Measurements from ENCODE around the gene USP14. TPM values are rescaled to one million over a fixed set of nuclear protein-coding genes. Genes with fewer than 3 reads are reported as not detected.
"Not testable (repeated sequence)": the region's sequence is repeated elsewhere in the genome, so short reads cannot be mapped to it uniquely, and the experiment has no call there.

The USP14 gene
- total RNA-seq, 1 experiment from 2014 or later: 72.4 TPM

- TF ChIP-seq CBFB (CRISPR knock-in tag; IDR thresholded peaks at IDR 0.05; ENCODE audit: low read depth): no peak
- TF ChIP-seq, protein P1, sequence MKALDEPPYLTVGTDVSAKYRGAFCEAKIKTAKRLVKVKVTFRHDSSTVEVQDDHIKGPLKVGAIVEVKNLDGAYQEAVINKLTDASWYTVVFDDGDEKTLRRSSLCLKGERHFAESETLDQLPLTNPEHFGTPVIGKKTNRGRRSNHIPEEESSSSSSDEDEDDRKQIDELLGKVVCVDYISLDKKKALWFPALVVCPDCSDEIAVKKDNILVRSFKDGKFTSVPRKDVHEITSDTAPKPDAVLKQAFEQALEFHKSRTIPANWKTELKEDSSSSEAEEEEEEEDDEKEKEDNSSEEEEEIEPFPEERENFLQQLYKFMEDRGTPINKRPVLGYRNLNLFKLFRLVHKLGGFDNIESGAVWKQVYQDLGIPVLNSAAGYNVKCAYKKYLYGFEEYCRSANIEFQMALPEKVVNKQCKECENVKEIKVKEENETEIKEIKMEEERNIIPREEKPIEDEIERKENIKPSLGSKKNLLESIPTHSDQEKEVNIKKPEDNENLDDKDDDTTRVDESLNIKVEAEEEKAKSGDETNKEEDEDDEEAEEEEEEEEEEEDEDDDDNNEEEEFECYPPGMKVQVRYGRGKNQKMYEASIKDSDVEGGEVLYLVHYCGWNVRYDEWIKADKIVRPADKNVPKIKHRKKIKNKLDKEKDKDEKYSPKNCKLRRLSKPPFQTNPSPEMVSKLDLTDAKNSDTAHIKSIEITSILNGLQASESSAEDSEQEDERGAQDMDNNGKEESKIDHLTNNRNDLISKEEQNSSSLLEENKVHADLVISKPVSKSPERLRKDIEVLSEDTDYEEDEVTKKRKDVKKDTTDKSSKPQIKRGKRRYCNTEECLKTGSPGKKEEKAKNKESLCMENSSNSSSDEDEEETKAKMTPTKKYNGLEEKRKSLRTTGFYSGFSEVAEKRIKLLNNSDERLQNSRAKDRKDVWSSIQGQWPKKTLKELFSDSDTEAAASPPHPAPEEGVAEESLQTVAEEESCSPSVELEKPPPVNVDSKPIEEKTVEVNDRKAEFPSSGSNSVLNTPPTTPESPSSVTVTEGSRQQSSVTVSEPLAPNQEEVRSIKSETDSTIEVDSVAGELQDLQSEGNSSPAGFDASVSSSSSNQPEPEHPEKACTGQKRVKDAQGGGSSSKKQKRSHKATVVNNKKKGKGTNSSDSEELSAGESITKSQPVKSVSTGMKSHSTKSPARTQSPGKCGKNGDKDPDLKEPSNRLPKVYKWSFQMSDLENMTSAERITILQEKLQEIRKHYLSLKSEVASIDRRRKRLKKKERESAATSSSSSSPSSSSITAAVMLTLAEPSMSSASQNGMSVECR (CRISPR knock-in tag; IDR thresholded peaks at IDR 0.05; ENCODE audit: borderline replicate concordance): 0 out of 2 replicates have a peak, but pooled peaks have one; percentile 46
- peak; percentile 63 for TF ChIP-seq TEAD1 (CRISPR knock-in tag; IDR thresholded peaks at IDR 0.05)
- no peak for TF ChIP-seq GTF2I (CRISPR knock-in tag; conservative IDR thresholded peaks at IDR 0.05)
- TF ChIP-seq, protein P2, sequence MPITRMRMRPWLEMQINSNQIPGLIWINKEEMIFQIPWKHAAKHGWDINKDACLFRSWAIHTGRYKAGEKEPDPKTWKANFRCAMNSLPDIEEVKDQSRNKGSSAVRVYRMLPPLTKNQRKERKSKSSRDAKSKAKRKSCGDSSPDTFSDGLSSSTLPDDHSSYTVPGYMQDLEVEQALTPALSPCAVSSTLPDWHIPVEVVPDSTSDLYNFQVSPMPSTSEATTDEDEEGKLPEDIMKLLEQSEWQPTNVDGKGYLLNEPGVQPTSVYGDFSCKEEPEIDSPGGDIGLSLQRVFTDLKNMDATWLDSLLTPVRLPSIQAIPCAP (CRISPR knock-in tag; IDR thresholded peaks at IDR 0.05): peak; percentile 81; the same call in 1 of the 2 replicates
- peak; percentile 54; the same call in 1 of the 2 replicates for TF ChIP-seq NFE2L1 (CRISPR knock-in tag; IDR thresholded peaks at IDR 0.05)
These were observed 46.9 kb upstream of the USP14 start (continued) for GRCh38 chr18:111306-112014.

DNA sequence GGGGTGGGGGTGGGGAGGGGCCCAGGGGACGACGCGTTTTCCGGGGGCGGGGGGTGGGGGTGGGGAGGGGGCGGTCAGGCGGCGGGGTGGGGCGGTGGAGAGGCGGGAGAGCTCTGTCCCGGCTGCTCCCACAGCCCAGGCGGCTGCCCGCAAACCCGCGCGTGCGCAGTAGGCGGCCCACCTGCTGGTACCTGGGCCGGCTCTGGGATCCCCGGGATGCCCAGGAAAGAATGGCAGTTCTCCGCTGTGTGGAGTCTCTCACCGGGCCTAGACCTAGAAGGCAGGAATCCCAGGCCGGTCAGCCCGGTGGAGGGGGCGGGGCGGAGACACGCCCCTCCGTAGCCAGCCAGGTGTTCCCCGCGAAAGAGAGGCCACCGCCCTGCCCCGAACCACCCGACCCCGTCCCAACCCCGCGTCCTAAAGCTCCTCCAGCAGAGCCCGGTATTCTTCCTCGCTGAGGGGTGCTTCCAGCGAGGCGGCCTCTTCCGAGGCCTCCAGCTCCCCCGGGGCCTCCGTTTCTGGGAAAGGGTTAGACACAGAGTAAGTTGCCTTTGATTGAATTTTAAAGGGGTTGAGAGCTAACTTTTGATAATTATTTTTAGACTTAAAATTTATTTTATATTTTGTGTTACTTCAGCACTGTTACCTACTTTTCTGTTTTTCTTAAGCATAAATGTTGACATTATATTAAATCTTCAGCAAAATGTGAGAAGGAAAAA is 46.2 kb upstream of the USP14 start:
- Mint-ChIP-seq H3K9me3 (peaks cover 40% of the 10 kb centered on the region), H3K4me3 (peak overlapping the region; percentile 62), H3K27me3 (ENCODE audit: low read depth) (peaks cover 42% of the 10 kb centered on the region), H3K36me3 (peaks cover 40% of the 10 kb centered on the region)
- H3K4me1 Mint-ChIP-seq, CTCF ChIA-PET, H3K27ac Mint-ChIP-seq, ATAC-seq, POLR2A ChIA-PET: not testable (repeated sequence)
- DNase-seq (ENCODE audit: low spot score): peak; percentile 50

GRCh38 chr18:120539-121260 is 37.7 kb upstream of the USP14 start:
- POLR2A ChIA-PET; H3K27me3 Mint-ChIP-seq (ENCODE audit: low read depth); H3K4me3 Mint-ChIP-seq; H3K9me3 Mint-ChIP-seq; H3K36me3 Mint-ChIP-seq; ATAC-seq; H3K4me1 Mint-ChIP-seq; DNase-seq (ENCODE audit: low spot score); CTCF ChIA-PET; H3K27ac Mint-ChIP-seq: not testable (repeated sequence)

DNA sequence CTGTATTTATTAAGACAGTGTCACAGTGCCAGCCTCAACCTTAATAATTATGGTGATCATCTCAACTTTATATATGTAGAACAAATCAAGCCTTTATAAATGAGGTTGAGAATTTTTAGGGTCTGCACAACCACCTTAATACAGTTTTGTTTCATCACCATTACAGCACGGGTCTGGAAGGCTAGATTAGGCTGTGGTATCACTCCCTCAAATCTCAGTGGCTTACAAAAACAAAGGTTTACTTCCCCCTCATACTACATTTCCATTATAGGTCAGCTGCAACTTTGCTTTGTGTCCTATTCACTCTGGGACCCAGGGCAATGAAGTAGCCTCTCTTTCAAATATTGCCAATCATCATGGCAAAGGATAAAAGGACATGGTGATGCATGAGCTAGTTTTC is 23.3 kb upstream of the USP14 start:
- Mint-ChIP-seq H3K27ac (no peak overlapping the region), H3K36me3 (peaks cover 12% of the 10 kb centered on the region; the same call in 1 of the 2 replicates), H3K27me3 (ENCODE audit: low read depth) (peaks cover 3% of the 10 kb centered on the region), H3K4me1 (0 out of 2 replicates have a peak, but pooled peaks cover 2% of the 10 kb centered on the region), H3K4me3 (no peak overlapping the region), H3K9me3 (peaks cover 30% of the 10 kb centered on the region)
- ATAC-seq: no peak
- POLR2A ChIA-PET: no interaction called here
- no peak for DNase-seq (ENCODE audit: low spot score)
- CTCF ChIA-PET: no interaction called here
- TF ChIP-seq, protein P3, sequence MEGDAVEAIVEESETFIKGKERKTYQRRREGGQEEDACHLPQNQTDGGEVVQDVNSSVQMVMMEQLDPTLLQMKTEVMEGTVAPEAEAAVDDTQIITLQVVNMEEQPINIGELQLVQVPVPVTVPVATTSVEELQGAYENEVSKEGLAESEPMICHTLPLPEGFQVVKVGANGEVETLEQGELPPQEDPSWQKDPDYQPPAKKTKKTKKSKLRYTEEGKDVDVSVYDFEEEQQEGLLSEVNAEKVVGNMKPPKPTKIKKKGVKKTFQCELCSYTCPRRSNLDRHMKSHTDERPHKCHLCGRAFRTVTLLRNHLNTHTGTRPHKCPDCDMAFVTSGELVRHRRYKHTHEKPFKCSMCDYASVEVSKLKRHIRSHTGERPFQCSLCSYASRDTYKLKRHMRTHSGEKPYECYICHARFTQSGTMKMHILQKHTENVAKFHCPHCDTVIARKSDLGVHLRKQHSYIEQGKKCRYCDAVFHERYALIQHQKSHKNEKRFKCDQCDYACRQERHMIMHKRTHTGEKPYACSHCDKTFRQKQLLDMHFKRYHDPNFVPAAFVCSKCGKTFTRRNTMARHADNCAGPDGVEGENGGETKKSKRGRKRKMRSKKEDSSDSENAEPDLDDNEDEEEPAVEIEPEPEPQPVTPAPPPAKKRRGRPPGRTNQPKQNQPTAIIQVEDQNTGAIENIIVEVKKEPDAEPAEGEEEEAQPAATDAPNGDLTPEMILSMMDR (IDR thresholded peaks at IDR 0.05): no peak
- TF ChIP-seq EMX1 (CRISPR knock-in tag; IDR thresholded peaks at IDR 0.05) (no peak), CREB1 (CRISPR knock-in tag; IDR thresholded peaks at IDR 0.05) (no peak), ESRRA (CRISPR knock-in tag; IDR thresholded peaks at IDR 0.05; ENCODE audit: borderline replicate concordance) (no peak), ZNF232 (CRISPR knock-in tag; IDR thresholded peaks at IDR 0.05) (no peak), RELA (CRISPR knock-in tag; IDR thresholded peaks at IDR 0.05; ENCODE audit: borderline replicate concordance) (no peak), ZNF396 (CRISPR knock-in tag; IDR thresholded peaks at IDR 0.05; ENCODE audit: borderline replicate concordance) (no peak), ZNF512 (CRISPR knock-in tag; IDR thresholded peaks at IDR 0.05; ENCODE audit: borderline replicate concordance) (no peak), MYBL2 (CRISPR knock-in tag; IDR thresholded peaks at IDR 0.05) (no peak), ZNF121 (CRISPR knock-in tag; IDR thresholded peaks at IDR 0.05) (no peak)
- TF ChIP-seq, protein P2 (CRISPR knock-in tag; IDR thresholded peaks at IDR 0.05): no peak
- TF ChIP-seq, protein P4, sequence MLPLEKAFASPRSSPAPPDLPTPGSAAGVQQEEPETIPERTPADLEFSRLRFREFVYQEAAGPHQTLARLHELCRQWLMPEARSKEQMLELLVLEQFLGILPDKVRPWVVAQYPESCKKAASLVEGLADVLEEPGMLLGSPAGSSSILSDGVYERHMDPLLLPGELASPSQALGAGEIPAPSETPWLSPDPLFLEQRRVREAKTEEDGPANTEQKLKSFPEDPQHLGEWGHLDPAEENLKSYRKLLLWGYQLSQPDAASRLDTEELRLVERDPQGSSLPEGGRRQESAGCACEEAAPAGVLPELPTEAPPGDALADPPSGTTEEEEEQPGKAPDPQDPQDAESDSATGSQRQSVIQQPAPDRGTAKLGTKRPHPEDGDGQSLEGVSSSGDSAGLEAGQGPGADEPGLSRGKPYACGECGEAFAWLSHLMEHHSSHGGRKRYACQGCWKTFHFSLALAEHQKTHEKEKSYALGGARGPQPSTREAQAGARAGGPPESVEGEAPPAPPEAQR (CRISPR knock-in tag; IDR thresholded peaks at IDR 0.05): no peak

All from WTC11 (cell line).